SH-SY5Y (cell line): ENCODE data around the gene CHRND.

Experiments
- GATA2 ChIP-seq: IDR thresholded peaks from 2 replicates; pipeline ENCODE4 v1.6.1; 2011; ENCODE audit warnings: mild to moderate bottlenecking, low read depth, low read length
- GATA3 ChIP-seq: IDR thresholded peaks from 2 replicates; pipeline ENCODE4 v1.6.1; 2011; ENCODE audit warnings: low read depth, mild to moderate bottlenecking, low read length, moderate library complexity

The CHRND gene

GRCh38 chr2:232505856-232506255 lies 20.1 kb upstream of the CHRND start:
- TF ChIP-seq GATA3 (no peak), GATA2 (peak; percentile 74)

- no peak for TF ChIP-seq GATA2
- TF ChIP-seq GATA3: no peak
Observed at GRCh38 chr2:232506709-232507108, 19.3 kb upstream of the CHRND start.

- no peak for TF ChIP-seq GATA3
- no peak for TF ChIP-seq GATA2
Observed at GRCh38 chr2:232508251-232508650, 17.7 kb upstream of the CHRND start.

GRCh38 chr2:232511336-232511890 lies 14.5 kb upstream of the CHRND start:
- TF ChIP-seq GATA3 (no peak), GATA2 (no peak)

GRCh38 chr2:232512602-232513001 lies 13.4 kb upstream of the CHRND start:
- TF ChIP-seq GATA3 (no peak), GATA2 (no peak)

- TF ChIP-seq GATA3 (no peak), GATA2 (no peak)
Observed at GRCh38 chr2:232513353-232513752, 12.6 kb upstream of the CHRND start.

GRCh38 chr2:232515639-232516038 lies 10.3 kb upstream of the CHRND start:
- TF ChIP-seq GATA3: no peak
- no peak for TF ChIP-seq GATA2

- TF ChIP-seq GATA3: no peak
- no peak for TF ChIP-seq GATA2
Observed at GRCh38 chr2:232516551-232516950, 9.4 kb upstream of the CHRND start.

GRCh38 chr2:232518844-232519243 lies 7.1 kb upstream of the CHRND start:
- TF ChIP-seq GATA3: no peak
- no peak for TF ChIP-seq GATA2

GRCh38 chr2:232519581-232520438 lies 6.2 kb upstream of the CHRND start, which contains the start of gene PRSS56:
Gene PRSS56, plus strand, starts transcription at chr2:232520388. Its CDS starts 211 bp downstream, at chr2:232520599.
- no peak for TF ChIP-seq GATA3
- TF ChIP-seq GATA2: no peak

GRCh38 chr2:232520489-232520888 lies 5.5 kb upstream of the CHRND start:
- TF ChIP-seq GATA3 (no peak), GATA2 (no peak)

- TF ChIP-seq GATA2 (no peak), GATA3 (no peak)
Observed at GRCh38 chr2:232521098-232521497, 4.9 kb upstream of the CHRND start.

GRCh38 chr2:232521959-232522622 lies 3.9 kb upstream of the CHRND start:
- TF ChIP-seq GATA2 (no peak), GATA3 (no peak)

- TF ChIP-seq GATA3 (no peak), GATA2 (no peak)
Observed at GRCh38 chr2:232522623-232523401, 3.1 kb upstream of the CHRND start.
